ENCODE results near the gene COX6B2. TPM values are rescaled to one million over a fixed set of nuclear protein-coding genes. Genes with fewer than 3 reads are reported as not detected.

COX6B2 gene
- total and polyA plus RNA-seq, 2 of the 8 experiments (the other 6 are each of a cell fraction or from before 2014, with no cell fraction given), result 4.9 to 6.4 TPM

DNA sequence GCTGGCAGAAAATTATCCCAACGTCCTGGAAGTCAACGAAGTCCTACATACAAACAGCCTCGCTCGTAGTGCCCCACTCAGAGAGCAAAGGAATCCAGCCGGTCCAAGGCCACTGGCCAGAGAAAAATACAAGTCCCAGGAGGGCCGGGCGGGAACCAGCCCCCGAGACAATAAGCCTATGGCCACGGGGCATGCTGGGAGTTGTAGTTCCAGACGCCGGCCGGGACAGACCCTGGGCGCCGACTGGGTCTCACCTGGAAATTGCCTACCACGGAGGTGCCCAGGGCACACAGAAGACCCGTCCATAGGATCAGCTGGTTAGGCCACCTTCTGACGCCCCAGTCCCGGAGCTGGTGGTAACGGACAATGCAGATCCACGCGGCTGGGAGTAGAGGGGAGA, 34.7 kb downstream of the COX6B2 start (continued):
- peak in 1 of 2 experiments; percentile 80; a peak in 1 of 4 replicates for TF ChIP-seq SIN3A (conservative IDR thresholded peaks at IDR 0.05 in 1 of 2, IDR thresholded peaks at IDR 0.05 in 1 of 2; ENCODE audit: low read depth in 1 of 2, low read length in 2 of 2)
- TF ChIP-seq EGR1 (IDR thresholded peaks at IDR 0.05; ENCODE audit: borderline replicate concordance, low read depth, low read length), result no peak
- TF ChIP-seq BACH1 (IDR thresholded peaks at IDR 0.05; ENCODE audit: low read length), result no peak
- no peak for TF ChIP-seq POU5F1 (IDR thresholded peaks at IDR 0.05; ENCODE audit: low read depth, low read length)
- no peak for TF ChIP-seq SP1 (IDR thresholded peaks at IDR 0.05; ENCODE audit: low read depth, low read length)
- TF ChIP-seq FOSL1 (IDR thresholded peaks at IDR 0.05; ENCODE audit: insufficient read depth, low read depth, low read length), result no peak
- no peak for TF ChIP-seq CHD2 (IDR thresholded peaks at IDR 0.05; ENCODE audit: low read length)
- TF ChIP-seq CREB1 (IDR thresholded peaks at IDR 0.05), result peak; percentile 51; the same call in 1 of the 2 replicates
- peak; percentile 47; the same call in 1 of the 2 replicates for TF ChIP-seq ATF3 (IDR thresholded peaks at IDR 0.05; ENCODE audit: insufficient read depth, low read depth, low read length)
- no peak for TF ChIP-seq SP2 (IDR thresholded peaks at IDR 0.05; ENCODE audit: low read length)
- no peak for TF ChIP-seq BRCA1 (IDR thresholded peaks at IDR 0.05; ENCODE audit: low read depth, low read length)
- no peak for TF ChIP-seq GTF2F1 (IDR thresholded peaks at IDR 0.05; ENCODE audit: borderline replicate concordance, low read depth, low read length)
- TF ChIP-seq CBX5 (IDR thresholded peaks at IDR 0.05; ENCODE audit: low read depth, low read length), result no peak
- TF ChIP-seq TEAD4 (IDR thresholded peaks at IDR 0.05; ENCODE audit: low read depth, low read length), result no peak
- TF ChIP-seq CEBPB (IDR thresholded peaks at IDR 0.05; ENCODE audit: low read depth, low read length), result no peak
- no peak for TF ChIP-seq RBBP5 (IDR thresholded peaks at IDR 0.05; ENCODE audit: borderline replicate concordance, low read depth, low read length)
- TF ChIP-seq KDM4A (IDR thresholded peaks at IDR 0.05; ENCODE audit: low read depth, low read length, severe bottlenecking), result no peak

Data from H1 (cell line).